GM21737 (cell line): ENCODE data around the gene RANBP2.

Experiments used
- ATAC-seq: cut with Tn5 transposase; IDR thresholded peaks from one replicate; pipeline ENCODE4 v1.9.1; 2021; ENCODE audit warnings: mild to moderate bottlenecking, moderate library complexity; ENCODE audit not compliant: unreplicated experiment

Gene RANBP2

GRCh38 chr2:108776475-108776874, 57.2 kb downstream of the RANBP2 start:
- peak; percentile 72 for ATAC-seq

- ATAC-seq = no peak
These were observed 59.6 kb downstream of the RANBP2 start for GRCh38 chr2:108778857-108779256.

- no peak for ATAC-seq
These were observed 66.7 kb downstream of the RANBP2 start for GRCh38 chr2:108786008-108786353.

- ATAC-seq = peak; percentile 96
These were observed 67.3 kb downstream of the RANBP2 start, which contains the start of gene CCDC138 for GRCh38 chr2:108786354-108787215. CCDC138 (plus strand) TSS chr2:108786771; CDS start chr2:108786823, 52 bp downstream.

- no peak for ATAC-seq
These were observed 67.9 kb downstream of the RANBP2 start for GRCh38 chr2:108787216-108787541.

- no peak for ATAC-seq
These were observed 83.9 kb downstream of the RANBP2 start for GRCh38 chr2:108803045-108803736.

- no peak for ATAC-seq
These were observed 85.8 kb downstream of the RANBP2 start for GRCh38 chr2:108805032-108805431.

- no peak for ATAC-seq
These were observed 86.5 kb downstream of the RANBP2 start for GRCh38 chr2:108805782-108806181.

GRCh38 chr2:108806371-108807113, 87.3 kb downstream of the RANBP2 start:
- ATAC-seq = no peak

GRCh38 chr2:108809936-108810335, 90.7 kb downstream of the RANBP2 start:
- ATAC-seq = no peak

GRCh38 chr2:108810993-108811957, 92.0 kb downstream of the RANBP2 start:
- ATAC-seq = no peak

- ATAC-seq = no peak
These were observed 94.5 kb downstream of the RANBP2 start for GRCh38 chr2:108813732-108814131.

GRCh38 chr2:108820482-108820881, 101.2 kb downstream of the RANBP2 start:
- ATAC-seq = no peak

- ATAC-seq = no peak
These were observed 104.0 kb downstream of the RANBP2 start for GRCh38 chr2:108823286-108823685.

GRCh38 chr2:108824316-108825070, 105.2 kb downstream of the RANBP2 start:
- ATAC-seq = no peak

GRCh38 chr2:108825254-108825653, 106.0 kb downstream of the RANBP2 start:
- ATAC-seq = no peak

GRCh38 chr2:108825736-108826135, 106.5 kb downstream of the RANBP2 start:
- ATAC-seq = no peak

- no peak for ATAC-seq
These were observed 110.5 kb downstream of the RANBP2 start for GRCh38 chr2:108829578-108830310.

- no peak for ATAC-seq
These were observed 113.9 kb downstream of the RANBP2 start for GRCh38 chr2:108833219-108833618.
